IMR-90 (cell line): Measurements from ENCODE around the gene DNAH9. TPM values are rescaled to one million over a fixed set of nuclear protein-coding genes. Genes with fewer than 3 reads are reported as not detected.

ENCODE experiments used
- ATAC-seq: fragments of 200-7000 bp; cut with Tn5 transposase; 2 replicates; pipeline ENCODE4 v1.9.1; 2020; ENCODE audit warnings: low read depth, mild to moderate bottlenecking, moderate library complexity
- BruUV-seq: library from RNA; stranded (reverse); fragments of 400-500 nt; replicated peaks from 2 replicates; lab custom pipeline; 2021; lab: Mats Ljungman, UMichigan
- CTCF ChIA-PET: fragments of 300-600 bp; formaldehyde crosslinking; extraction: SDS; loops from one replicate; lab custom pipeline; 2021; ENCODE audit warnings: antibody characterized with exemption; lab: Yijun Ruan, JAX
- POLR2A ChIA-PET: fragments of 300-600 bp; sonication (Branson Sonifier 250); formaldehyde crosslinking; loops from one replicate; lab custom pipeline; 2022; ENCODE audit warnings: antibody characterized with exemption; ENCODE audit not compliant: unreplicated experiment; lab: Charles Lee
- DNase-seq: peaks from one replicate; pipeline ENCODE4 v3.0.0; 2013
- H2AFZ ChIP-seq: replicated peaks from 2 replicates; pipeline ENCODE3; 2013; ENCODE audit warnings: low read length, mild to moderate bottlenecking; ENCODE audit not compliant: poor library complexity
- H2AK5ac ChIP-seq: 2 replicates; pipeline ENCODE4 v1.6.1; 2013; ENCODE audit warnings: low read depth, low read length, inconsistent platforms
- H2AK9ac ChIP-seq: replicated peaks from 2 replicates; pipeline ENCODE3; 2013; ENCODE audit warnings: mild to moderate bottlenecking, low read depth, low read length, moderate library complexity; ENCODE audit not compliant: poor library complexity
- H2BK120ac ChIP-seq: 2 replicates; pipeline ENCODE4 v1.6.1; 2013; ENCODE audit warnings: low read depth, low read length, inconsistent platforms
- H2BK15ac ChIP-seq: 3 replicates; pipeline ENCODE4 v1.6.1; 2013; ENCODE audit warnings: low read depth, low read length, inconsistent platforms
- H2BK20ac ChIP-seq: 2 replicates; pipeline ENCODE4 v1.6.1; 2013; ENCODE audit warnings: low read depth, mild to moderate bottlenecking, inconsistent platforms, low read length, moderate library complexity
- H2BK5ac ChIP-seq: 2 replicates; pipeline ENCODE4 v1.6.1; 2013; ENCODE audit warnings: mild to moderate bottlenecking, low read depth, low read length, inconsistent platforms; ENCODE audit not compliant: poor library complexity, severe bottlenecking
- H3K14ac ChIP-seq: replicated peaks from 2 replicates; pipeline ENCODE4 v1.6.1; 2013; ENCODE audit warnings: low read depth, low read length, inconsistent platforms
- H3K18ac ChIP-seq: 2 replicates; pipeline ENCODE4 v1.6.1; 2013; ENCODE audit warnings: low read depth, low read length, control low read depth
- H3K23ac ChIP-seq: 2 replicates; pipeline ENCODE4 v1.6.1; 2013; ENCODE audit warnings: low read depth, low read length, inconsistent platforms
- H3K27ac ChIP-seq: 2 replicates; pipeline ENCODE4 v1.5.1; 2013; ENCODE audit warnings: mild to moderate bottlenecking, control low read depth, low read length; ENCODE audit not compliant: insufficient read depth
- H3K27me3 ChIP-seq: 2 replicates; pipeline ENCODE4 v1.6.1; 2013; ENCODE audit warnings: low read length; ENCODE audit not compliant: control insufficient read depth, insufficient read depth
- H3K36me3 ChIP-seq: 2 replicates; pipeline ENCODE4 v1.6.1; 2013; ENCODE audit warnings: low read length, mixed read lengths; ENCODE audit not compliant: control insufficient read depth, insufficient read depth
- H3K4ac ChIP-seq: 2 replicates; pipeline ENCODE4 v1.6.1; 2013; ENCODE audit warnings: low read depth, low read length, inconsistent platforms
- H3K4me1 ChIP-seq: 2 replicates; pipeline ENCODE4 v1.6.1; 2013; ENCODE audit warnings: low read length, mixed read lengths; ENCODE audit not compliant: control insufficient read depth, insufficient read depth
- H3K4me2 ChIP-seq: 2 replicates; pipeline ENCODE4 v1.6.1; 2013; ENCODE audit warnings: low read depth, mild to moderate bottlenecking, control low read depth, low read length, moderate library complexity
- H3K4me3 ChIP-seq: 2 replicates; pipeline ENCODE4 v1.5.1; 2013; ENCODE audit warnings: low read depth, mild to moderate bottlenecking, control low read depth, low read length, moderate library complexity; ENCODE audit not compliant: insufficient read depth
- H3K56ac ChIP-seq: 2 replicates; pipeline ENCODE4 v1.6.1; 2013; ENCODE audit warnings: low read length, inconsistent platforms; ENCODE audit not compliant: insufficient read depth; ENCODE audit errors: extremely low read depth
- H3K79me1 ChIP-seq, 2 experiments: 2 replicates each; pipeline ENCODE4 v1.6.1; 2013; ENCODE audit warnings: low read length in 2 of 2, inconsistent platforms in 1 of 2, low read depth in 1 of 2
- H3K9ac ChIP-seq: 2 replicates; pipeline ENCODE4 v1.6.1; 2013; ENCODE audit warnings: low read depth, low read length, control low read depth
- H3K9me1 ChIP-seq: 2 replicates; pipeline ENCODE4 v1.6.1; 2013; ENCODE audit warnings: low read length, inconsistent platforms; ENCODE audit not compliant: insufficient read depth
- H3K9me3 ChIP-seq: 2 replicates; pipeline ENCODE4 v1.6.1; 2013; ENCODE audit warnings: low read length; ENCODE audit not compliant: control insufficient read depth, insufficient read depth
- H4K20me1 ChIP-seq: 2 replicates; pipeline ENCODE4 v1.6.1; 2013; ENCODE audit warnings: low read length, inconsistent platforms; ENCODE audit not compliant: insufficient read depth
- H4K5ac ChIP-seq: 2 replicates; pipeline ENCODE4 v1.6.1; 2013; ENCODE audit warnings: mild to moderate bottlenecking, low read depth, low read length, control low read depth
- H4K8ac ChIP-seq, 2 experiments: 2 replicates each; pipeline ENCODE4 v1.6.1; 2013; ENCODE audit warnings: low read depth in 2 of 2, low read length in 2 of 2, control low read depth in 1 of 2, inconsistent platforms in 1 of 2
- H4K91ac ChIP-seq: 2 replicates; pipeline ENCODE4 v1.6.1; 2013; ENCODE audit warnings: low read depth, low read length, inconsistent platforms; ENCODE audit not compliant: insufficient read depth
- FOS ChIP-seq: fragments of 150-350 bp; IDR thresholded peaks from 2 replicates; pipeline ENCODE4 v1.6.1; 2016; ENCODE audit warnings: low read depth, low read length
- RAD21 ChIP-seq: IDR thresholded peaks from 2 replicates; pipeline ENCODE4 v1.6.1; 2012; ENCODE audit warnings: low read length, improper control_type of control experiment
- RFX5 ChIP-seq: IDR thresholded peaks from 2 replicates; pipeline ENCODE4 v1.8.0; 2012; ENCODE audit warnings: low read depth, mild to moderate bottlenecking, low read length, moderate library complexity
- WGBS, 2 experiments: methylation state at CpG; one replicate each; pipeline versions ENCODE4 v1.1.5 to v1.1.7; 2013; ENCODE audit warnings: missing lambda C conversion rate in 2 of 2; ENCODE audit not compliant: insufficient read length in 1 of 2; ENCODE audit errors: extremely low coverage in 2 of 2; 5-methylcytosine and 5-hydroxymethylcytosine counted together
- dilution Hi-C: fragments of 300-500 bp; cut with HindIII; formaldehyde crosslinking; loops from one replicate; pipeline ENCODE4 v1.14.3; 2018; ENCODE audit warnings: low sequenced_read_pairs; ENCODE audit not compliant: unreplicated experiment
- in situ Hi-C: fragments of 300-500 bp; cut with MboI; formaldehyde crosslinking; loops from 3 replicates; pipeline ENCODE4 v1.14.3; 2019; ENCODE audit warnings: low sequenced_read_pairs, inconsistent platforms, mixed read lengths
- intact Hi-C: fragments of 100-400 bp; cut with micrococcal nuclease; formaldehyde crosslinking; loops from 2 replicates; pipeline ENCODE4 v1.10.0; 2022
- polyA plus RNA-seq, 3 experiments: library from polyadenylated mRNA; depleted of rRNA; stranded (reverse); fragments of >200 nt; gene quantifications; 2 replicates each; pipeline ENCODE4 v1.2.3, GENCODE V29; 2012; ENCODE audit warnings: low replicate concordance in 1 of 3
- total RNA-seq: library from RNA; depleted of rRNA; stranded (reverse); fragments of >200 nt; gene quantifications from 2 replicates; pipeline ENCODE4 v1.2.3, GENCODE V29; 2012
- TF ChIP-seq, protein P1 (sequence below): conservative IDR thresholded peaks from 2 replicates; pipeline ENCODE4 v1.5.1; 2012; ENCODE audit warnings: mild to moderate bottlenecking, low read depth, low read length, improper control_type of control experiment

Gene DNAH9
- total and polyA plus RNA-seq, 2 of the 4 experiments (the other 2 are of a cell fraction): not detected

DNA sequence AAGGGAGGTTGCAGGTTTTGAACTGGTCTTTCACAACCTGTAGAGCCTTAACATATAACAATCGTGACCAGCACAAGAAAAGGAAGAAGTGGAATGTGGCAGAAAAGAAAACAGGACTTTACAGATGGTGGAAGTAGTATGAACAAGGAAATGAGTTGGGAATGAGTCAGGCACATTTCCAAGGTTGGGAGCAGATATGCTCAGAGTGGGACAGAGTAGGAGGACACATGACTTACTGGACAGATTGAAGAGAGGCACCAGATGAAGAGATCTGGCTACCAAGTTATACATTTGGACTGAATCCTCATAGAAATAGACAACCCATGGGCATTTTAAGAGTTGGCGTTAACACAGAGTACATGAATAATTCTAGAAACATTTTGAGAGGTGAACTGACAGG lies 303.7 kb downstream of the DNAH9 start:
- Histone ChIP-seq H2BK20ac (no peak overlapping the region), H3K4ac (no peak overlapping the region), H3K79me1 (no peaks in the 10 kb centered on the region), H3K9me3 (peaks cover 16% of the 10 kb centered on the region), H3K36me3 (no peaks in the 10 kb centered on the region), H3K9me1 (no peaks in the 10 kb centered on the region), H2BK15ac (no peak overlapping the region), H3K14ac (no peak overlapping the region), H3K9ac (no peak overlapping the region), H4K5ac (no peak overlapping the region), H4K20me1 (no peaks in the 10 kb centered on the region), H3K18ac (no peak overlapping the region), H3K4me3 (no peak overlapping the region), H2BK120ac (no peak overlapping the region), H3K4me1 (no peaks in the 10 kb centered on the region), H4K8ac (no peak overlapping the region), H2AK5ac (no peak overlapping the region), H3K27me3 (no peaks in the 10 kb centered on the region), H2BK5ac (no peak overlapping the region), H3K27ac (no peak overlapping the region), H3K56ac (no peak overlapping the region), H2AK9ac (no peak overlapping the region), H3K23ac (no peak overlapping the region), H4K91ac (no peak overlapping the region), H2AFZ (no peak overlapping the region), H3K4me2 (no peak overlapping the region)
- intact Hi-C loops (no loop called here), in situ Hi-C loops (no loop called here), dilution Hi-C loops (no loop called here)
- ATAC-seq (no peak), DNase-seq (no peak)
- TF ChIP-seq FOS (no peak), RAD21 (no peak), RFX5 (no peak)
- TF ChIP-seq, protein P1, sequence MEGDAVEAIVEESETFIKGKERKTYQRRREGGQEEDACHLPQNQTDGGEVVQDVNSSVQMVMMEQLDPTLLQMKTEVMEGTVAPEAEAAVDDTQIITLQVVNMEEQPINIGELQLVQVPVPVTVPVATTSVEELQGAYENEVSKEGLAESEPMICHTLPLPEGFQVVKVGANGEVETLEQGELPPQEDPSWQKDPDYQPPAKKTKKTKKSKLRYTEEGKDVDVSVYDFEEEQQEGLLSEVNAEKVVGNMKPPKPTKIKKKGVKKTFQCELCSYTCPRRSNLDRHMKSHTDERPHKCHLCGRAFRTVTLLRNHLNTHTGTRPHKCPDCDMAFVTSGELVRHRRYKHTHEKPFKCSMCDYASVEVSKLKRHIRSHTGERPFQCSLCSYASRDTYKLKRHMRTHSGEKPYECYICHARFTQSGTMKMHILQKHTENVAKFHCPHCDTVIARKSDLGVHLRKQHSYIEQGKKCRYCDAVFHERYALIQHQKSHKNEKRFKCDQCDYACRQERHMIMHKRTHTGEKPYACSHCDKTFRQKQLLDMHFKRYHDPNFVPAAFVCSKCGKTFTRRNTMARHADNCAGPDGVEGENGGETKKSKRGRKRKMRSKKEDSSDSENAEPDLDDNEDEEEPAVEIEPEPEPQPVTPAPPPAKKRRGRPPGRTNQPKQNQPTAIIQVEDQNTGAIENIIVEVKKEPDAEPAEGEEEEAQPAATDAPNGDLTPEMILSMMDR: no peak
- no TSS peak for BruUV-seq
- CTCF ChIA-PET: no interaction called here
- POLR2A ChIA-PET: no interaction called here
- no CpG with 5 or more reads among the region's 2 CpGs for WGBS, 2 experiments
